ENCODE results near the gene SPTB.

SPTB gene

GRCh38 chr14:64765740-64766302 is 113.9 kb downstream of the SPTB start:
- no peak overlapping the region for H3K4me3 ChIP-seq
- H3K9me3 ChIP-seq: no peaks in the 10 kb centered on the region
- no peaks in the 10 kb centered on the region for H3K27me3 ChIP-seq (ENCODE audit: low read depth)
- peaks cover 7% of the 10 kb centered on the region; the same call in 1 of the 2 replicates for H3K4me1 ChIP-seq
- no peak for DNase-seq (ENCODE audit: low spot score in 2 of 2)
- in situ Hi-C loops (cut with MboI; ENCODE audit: low sequenced_read_pairs): no loop called here
- no peaks in the 10 kb centered on the region for H3K36me3 ChIP-seq (replicated peaks)

DNA sequence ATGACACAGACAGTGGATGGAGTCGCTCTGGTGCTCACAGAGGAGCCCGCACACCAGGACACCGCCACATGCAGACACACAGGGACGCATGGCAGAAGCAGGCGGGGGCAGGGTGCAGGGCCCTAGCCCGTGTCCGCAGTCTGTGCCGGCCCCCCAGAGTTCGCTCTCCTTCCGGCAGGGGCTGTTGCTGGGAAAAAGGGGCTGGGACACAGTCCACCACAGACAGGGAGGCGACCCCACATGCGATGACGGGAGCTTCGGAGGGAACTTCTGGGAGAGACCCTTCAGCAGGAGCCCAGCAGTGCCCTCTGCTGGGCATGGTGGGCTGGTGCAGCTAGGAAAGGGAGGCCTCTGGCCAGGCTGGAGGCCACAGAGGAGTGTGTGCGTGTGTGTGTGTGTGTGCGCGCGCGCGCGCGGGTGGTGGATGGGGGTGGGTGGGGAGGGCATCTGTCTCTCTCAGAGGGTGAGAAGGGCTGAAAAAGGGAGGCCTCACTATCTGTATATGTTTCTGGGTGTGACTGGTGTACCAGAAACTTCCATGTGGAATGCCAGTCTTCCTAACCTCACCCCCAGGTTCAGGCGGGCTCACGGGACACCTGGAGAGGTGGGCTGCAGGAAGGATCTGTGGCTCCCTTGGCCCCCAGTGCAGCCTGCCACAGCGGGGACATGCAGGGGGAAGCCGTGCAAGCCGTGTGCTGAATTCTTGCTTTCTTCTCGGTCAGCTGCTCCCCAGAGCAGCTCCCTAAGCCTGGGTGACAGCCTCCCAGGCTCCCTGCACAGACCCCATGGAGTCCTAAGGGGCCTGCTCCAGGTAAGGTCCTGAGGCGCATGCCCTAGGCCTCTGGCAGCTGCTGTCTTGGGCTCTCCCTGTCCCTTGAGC is 114.8 kb downstream of the SPTB start:
- no peaks in the 10 kb centered on the region for H3K9me3 ChIP-seq
- in situ Hi-C loops (cut with MboI; ENCODE audit: low sequenced_read_pairs): loop anchor here (5.0 kb wide), 1 partner anchor 93 kb away; no protein-coding TSS in a partner anchor
- peak; percentile 70 to 86 for DNase-seq (ENCODE audit: low spot score in 2 of 2)
- H3K36me3 ChIP-seq (replicated peaks): no peaks in the 10 kb centered on the region
- peaks cover 7% of the 10 kb centered on the region; the same call in 1 of the 2 replicates for H3K4me1 ChIP-seq
- H3K4me3 ChIP-seq: no peak overlapping the region
- no peaks in the 10 kb centered on the region for H3K27me3 ChIP-seq (ENCODE audit: low read depth)

GRCh38 chr14:64763801-64764621 is 115.7 kb downstream of the SPTB start:
- Histone ChIP-seq H3K27me3 (ENCODE audit: low read depth) (no peaks in the 10 kb centered on the region), H3K4me3 (no peak overlapping the region), H3K4me1 (peaks cover 7% of the 10 kb centered on the region; the same call in 1 of the 2 replicates), H3K36me3 (replicated peaks) (no peaks in the 10 kb centered on the region), H3K9me3 (no peaks in the 10 kb centered on the region)
- peak in 1 of 2 experiments; percentile 42 for DNase-seq (ENCODE audit: low spot score in 2 of 2)
- in situ Hi-C loops (cut with MboI; ENCODE audit: low sequenced_read_pairs): loop anchor here (5.0 kb wide), 1 partner anchor 92 kb away; no protein-coding TSS in a partner anchor

DNA sequence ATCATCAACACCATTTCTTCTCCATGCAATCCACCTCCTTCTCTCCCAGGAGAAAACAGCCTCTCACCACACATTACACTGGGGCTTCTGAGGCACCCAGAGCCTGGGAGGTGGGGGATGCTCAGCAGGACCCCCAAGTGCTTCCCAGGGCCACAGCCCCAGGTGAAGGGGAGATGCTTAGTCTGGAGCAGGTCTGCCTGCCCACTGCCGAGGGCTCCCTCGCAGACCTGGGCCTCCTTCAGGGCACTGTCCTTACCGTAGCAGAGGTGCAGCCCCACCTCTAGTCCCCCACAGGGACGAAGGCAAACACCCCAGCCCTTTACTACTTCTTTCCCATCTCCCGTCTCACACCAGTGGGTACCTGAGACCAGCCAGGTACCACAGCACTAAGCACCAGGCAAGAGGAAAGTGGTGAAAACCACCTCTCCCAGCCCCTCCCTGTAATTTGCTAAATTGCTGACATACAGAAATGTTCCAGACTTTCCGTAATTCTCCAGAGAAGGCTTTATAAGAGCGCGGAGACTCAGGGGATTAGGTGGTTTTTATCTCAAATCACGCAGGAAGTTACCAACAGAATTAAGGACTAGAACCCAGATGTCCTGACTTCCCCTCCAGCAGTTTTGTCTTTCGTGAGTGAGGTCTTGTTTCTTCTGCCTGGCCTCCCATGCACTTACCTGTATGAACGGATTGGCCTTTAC is 116.5 kb downstream of the SPTB start:
- in situ Hi-C loops (cut with MboI; ENCODE audit: low sequenced_read_pairs): loop anchor here (5.0 kb wide), 1 partner anchor 91 kb away; no protein-coding TSS in a partner anchor
- Histone ChIP-seq H3K27me3 (ENCODE audit: low read depth) (no peaks in the 10 kb centered on the region), H3K4me3 (no peak overlapping the region), H3K9me3 (no peaks in the 10 kb centered on the region), H3K36me3 (replicated peaks) (no peaks in the 10 kb centered on the region), H3K4me1 (peaks cover 7% of the 10 kb centered on the region; the same call in 1 of the 2 replicates)
- DNase-seq (ENCODE audit: low spot score in 2 of 2): no peak

- H3K4me1 ChIP-seq: peaks cover 7% of the 10 kb centered on the region; the same call in 1 of the 2 replicates
- in situ Hi-C loops (cut with MboI; ENCODE audit: low sequenced_read_pairs): loop anchor here (5.0 kb wide), 1 partner anchor 90 kb away; no protein-coding TSS in a partner anchor
- peak; percentile 24 to 74 for DNase-seq (ENCODE audit: low spot score in 2 of 2)
- H3K4me3 ChIP-seq: no peak overlapping the region
- H3K9me3 ChIP-seq: no peaks in the 10 kb centered on the region
- H3K36me3 ChIP-seq (replicated peaks): no peaks in the 10 kb centered on the region
- no peaks in the 10 kb centered on the region for H3K27me3 ChIP-seq (ENCODE audit: low read depth)
These were observed 117.4 kb downstream of the SPTB start for GRCh38 chr14:64762044-64763034.

DNA sequence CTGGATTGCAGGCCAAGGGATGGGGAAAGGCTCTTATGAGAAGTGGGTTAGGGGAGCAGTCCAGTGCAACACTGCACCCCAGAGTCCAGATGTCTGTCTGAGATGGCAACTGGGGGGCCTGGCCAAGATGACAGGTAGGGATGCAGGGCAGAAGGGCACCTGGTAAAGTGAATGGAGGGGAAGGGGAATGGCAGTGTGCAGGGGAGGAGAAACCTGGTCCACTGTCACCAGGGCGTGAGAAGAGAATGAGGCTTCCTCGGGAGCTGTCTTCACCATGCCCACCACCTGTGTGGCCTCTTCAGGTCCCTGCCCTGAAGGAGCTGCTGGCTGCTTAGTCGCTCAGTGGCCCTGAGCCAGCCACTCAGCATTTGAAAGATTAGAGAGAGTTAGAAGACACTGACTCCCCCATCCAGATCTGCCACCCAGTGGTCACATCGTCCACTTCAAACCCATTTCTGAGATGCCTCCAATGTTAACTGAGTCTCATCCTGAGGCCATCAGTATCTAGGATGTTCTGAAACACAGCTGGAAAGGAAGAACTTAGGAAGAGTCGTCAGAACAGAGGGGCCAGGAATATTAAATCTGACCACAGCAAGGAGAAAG is 118.2 kb downstream of the SPTB start:
- Histone ChIP-seq H3K27me3 (ENCODE audit: low read depth) (no peaks in the 10 kb centered on the region), H3K4me3 (no peak overlapping the region), H3K4me1 (peaks cover 7% of the 10 kb centered on the region; the same call in 1 of the 2 replicates), H3K36me3 (replicated peaks) (no peaks in the 10 kb centered on the region), H3K9me3 (no peaks in the 10 kb centered on the region)
- no peak for DNase-seq (ENCODE audit: low spot score in 2 of 2)
- in situ Hi-C loops (cut with MboI; ENCODE audit: low sequenced_read_pairs): loop anchor here (5.0 kb wide), 1 partner anchor 89 kb away; no protein-coding TSS in a partner anchor

- H3K27me3 ChIP-seq (ENCODE audit: low read depth): no peaks in the 10 kb centered on the region
- H3K4me3 ChIP-seq: no peak overlapping the region
- no peak for DNase-seq (ENCODE audit: low spot score in 2 of 2)
- peaks cover 7% of the 10 kb centered on the region; the same call in 1 of the 2 replicates for H3K4me1 ChIP-seq
- H3K36me3 ChIP-seq (replicated peaks): no peaks in the 10 kb centered on the region
- in situ Hi-C loops (cut with MboI; ENCODE audit: low sequenced_read_pairs): loop anchor here (5.0 kb wide), 1 partner anchor 89 kb away; no protein-coding TSS in a partner anchor
- H3K9me3 ChIP-seq: no peaks in the 10 kb centered on the region
These were observed 118.8 kb downstream of the SPTB start for GRCh38 chr14:64760916-64761315.

DNA sequence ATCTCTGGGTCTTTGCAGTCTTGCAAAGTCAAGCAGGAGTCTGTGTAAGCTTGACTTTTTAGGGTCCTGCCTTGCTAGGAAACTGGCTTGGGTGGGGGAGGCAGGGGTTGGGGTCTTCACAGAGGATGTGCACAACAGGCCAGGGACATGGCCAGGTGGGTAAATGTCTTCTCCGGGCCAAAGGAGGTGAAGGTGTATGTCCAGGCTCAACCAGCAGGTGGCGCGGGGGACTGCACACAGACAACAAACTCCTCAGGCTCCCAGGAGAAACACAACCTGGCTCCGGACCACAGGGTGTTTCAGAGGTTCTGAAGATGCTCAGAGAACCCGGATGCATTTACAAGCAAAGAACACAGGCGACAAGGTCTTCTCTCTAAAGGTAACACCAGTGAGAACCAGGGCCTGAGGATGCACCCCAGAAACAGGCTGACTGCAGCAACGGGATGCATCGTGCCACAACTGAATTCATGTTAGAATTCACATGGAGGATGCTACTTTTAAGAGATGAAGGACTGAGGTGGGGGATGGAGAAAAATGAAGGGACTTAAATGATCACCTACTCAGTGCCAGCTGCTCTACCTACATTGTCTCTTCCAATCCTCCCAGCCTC is 119.5 kb downstream of the SPTB start:
- in situ Hi-C loops (cut with MboI; ENCODE audit: low sequenced_read_pairs): loop anchor here (5.0 kb wide), 1 partner anchor 88 kb away; no protein-coding TSS in a partner anchor
- H3K4me1 ChIP-seq: peaks cover 7% of the 10 kb centered on the region; the same call in 1 of the 2 replicates
- peak; percentile 44 to 85 for DNase-seq (ENCODE audit: low spot score in 2 of 2)

GRCh38 chr14:64759555-64759938 is 120.2 kb downstream of the SPTB start:
- Histone ChIP-seq H3K27me3 (ENCODE audit: low read depth) (0 out of 2 replicates have a peak, but pooled peaks cover 3% of the 10 kb centered on the region), H3K4me1 (peaks cover 7% of the 10 kb centered on the region; the same call in 1 of the 2 replicates), H3K36me3 (replicated peaks) (no peaks in the 10 kb centered on the region), H3K4me3 (no peak overlapping the region), H3K9me3 (no peaks in the 10 kb centered on the region)
- DNase-seq (ENCODE audit: low spot score in 2 of 2): no peak
- in situ Hi-C loops (cut with MboI; ENCODE audit: low sequenced_read_pairs): no loop called here

More for the DNA sequence above, 119.5 kb downstream of the SPTB start:
- Histone ChIP-seq H3K27me3 (ENCODE audit: low read depth) (0 out of 2 replicates have a peak, but pooled peaks cover 2% of the 10 kb centered on the region), H3K9me3 (no peaks in the 10 kb centered on the region), H3K36me3 (replicated peaks) (no peaks in the 10 kb centered on the region), H3K4me3 (no peak overlapping the region)

DNA sequence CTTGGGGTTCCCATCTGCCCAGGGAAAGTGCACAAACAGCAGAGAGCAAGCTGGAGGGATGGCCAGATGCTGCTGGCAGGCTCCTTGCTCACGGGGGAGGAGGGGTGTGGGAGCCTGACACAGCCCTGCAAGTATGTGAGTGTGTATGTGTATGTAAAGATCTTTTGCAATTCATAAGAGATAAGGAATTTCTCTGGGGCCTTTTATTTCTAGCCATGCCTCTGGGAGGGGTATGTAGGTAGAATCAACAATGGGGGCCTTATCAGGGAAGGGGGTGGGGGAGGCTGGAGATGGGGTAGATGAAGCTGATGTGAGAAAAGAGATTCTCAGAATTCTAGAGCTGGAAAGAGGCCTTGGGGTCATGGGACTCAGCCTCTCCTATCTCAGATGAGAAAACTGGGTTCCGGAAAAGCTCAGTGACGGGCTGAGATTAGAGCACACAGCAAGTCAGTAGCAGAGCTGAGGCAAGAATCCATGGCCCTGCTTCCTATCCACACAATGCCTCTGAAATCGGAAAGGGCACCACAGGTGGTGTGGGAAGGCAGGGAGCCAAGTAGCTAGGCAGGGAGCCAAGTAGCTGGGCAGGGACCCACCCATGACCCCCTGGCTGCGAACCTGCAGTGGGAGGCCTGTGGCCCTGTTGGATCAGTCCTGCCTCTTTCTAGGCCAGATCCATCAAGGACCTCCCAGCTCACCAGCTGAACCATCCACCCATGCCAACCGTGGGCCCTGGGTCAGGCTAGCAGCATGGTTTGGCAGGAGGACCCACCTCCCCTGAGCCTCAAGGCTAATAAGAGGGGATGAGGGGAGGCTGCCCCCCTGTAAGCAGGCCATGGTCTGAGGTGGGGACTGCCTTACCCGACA is 120.8 kb downstream of the SPTB start:
- Histone ChIP-seq H3K4me3 (no peak overlapping the region), H3K27me3 (ENCODE audit: low read depth) (0 out of 2 replicates have a peak, but pooled peaks cover 3% of the 10 kb centered on the region), H3K4me1 (peaks cover 7% of the 10 kb centered on the region; the same call in 1 of the 2 replicates), H3K9me3 (no peaks in the 10 kb centered on the region), H3K36me3 (replicated peaks) (no peaks in the 10 kb centered on the region)
- no peak for DNase-seq (ENCODE audit: low spot score in 2 of 2)
- in situ Hi-C loops (cut with MboI; ENCODE audit: low sequenced_read_pairs): no loop called here

Data from HAP-1 (cell line).